Endothelial cell of umbilical vein (primary cell): ENCODE data around the gene GRID1.

Experiments used
- EZH2 ChIP-seq: IDR thresholded peaks from 2 replicates; pipeline ENCODE4 v1.6.1; 2012; ENCODE audit warnings: borderline replicate concordance, low read depth, mild to moderate bottlenecking, moderate library complexity, low read length, inconsistent platforms; ENCODE audit not compliant: severe bottlenecking
- POLR2A ChIP-seq: IDR thresholded peaks from 2 replicates; pipeline ENCODE4 v1.6.1; 2012; ENCODE audit warnings: low read depth, mild to moderate bottlenecking, control low read depth, low read length
- POLR2AphosphoS5 ChIP-seq: IDR thresholded peaks from 2 replicates; pipeline ENCODE4 v1.6.1; 2012; ENCODE audit warnings: low read depth, mild to moderate bottlenecking, control low read depth, low read length, moderate library complexity; ENCODE audit not compliant: insufficient read depth
- TF ChIP-seq, protein P1 (sequence below), 2 donors: IDR thresholded peaks; 1 replicate in 1 of 2; 2 replicates in 1 of 2; pipeline ENCODE4 v1.5.1; 2011; ENCODE audit warnings: low read length in 2 of 2, mild to moderate bottlenecking in 2 of 2, moderate library complexity in 2 of 2, control low read depth in 1 of 2, inconsistent platforms in 1 of 2, low read depth in 1 of 2; ENCODE audit not compliant: insufficient read depth in 1 of 2; ENCODE audit errors: extremely low read depth in 1 of 2

- TF ChIP-seq, protein P1, sequence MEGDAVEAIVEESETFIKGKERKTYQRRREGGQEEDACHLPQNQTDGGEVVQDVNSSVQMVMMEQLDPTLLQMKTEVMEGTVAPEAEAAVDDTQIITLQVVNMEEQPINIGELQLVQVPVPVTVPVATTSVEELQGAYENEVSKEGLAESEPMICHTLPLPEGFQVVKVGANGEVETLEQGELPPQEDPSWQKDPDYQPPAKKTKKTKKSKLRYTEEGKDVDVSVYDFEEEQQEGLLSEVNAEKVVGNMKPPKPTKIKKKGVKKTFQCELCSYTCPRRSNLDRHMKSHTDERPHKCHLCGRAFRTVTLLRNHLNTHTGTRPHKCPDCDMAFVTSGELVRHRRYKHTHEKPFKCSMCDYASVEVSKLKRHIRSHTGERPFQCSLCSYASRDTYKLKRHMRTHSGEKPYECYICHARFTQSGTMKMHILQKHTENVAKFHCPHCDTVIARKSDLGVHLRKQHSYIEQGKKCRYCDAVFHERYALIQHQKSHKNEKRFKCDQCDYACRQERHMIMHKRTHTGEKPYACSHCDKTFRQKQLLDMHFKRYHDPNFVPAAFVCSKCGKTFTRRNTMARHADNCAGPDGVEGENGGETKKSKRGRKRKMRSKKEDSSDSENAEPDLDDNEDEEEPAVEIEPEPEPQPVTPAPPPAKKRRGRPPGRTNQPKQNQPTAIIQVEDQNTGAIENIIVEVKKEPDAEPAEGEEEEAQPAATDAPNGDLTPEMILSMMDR (IDR thresholded peaks at IDR 0.05; ENCODE audit: extremely low read depth in 1 of 2, insufficient read depth in 1 of 2, low read depth in 1 of 2, low read length in 2 of 2): no peak
- TF ChIP-seq POLR2A (no peak), POLR2AphosphoS5 (no peak), EZH2 (no peak)
These were observed 466.5 kb downstream of the GRID1 start for GRCh38 chr10:85900061-85900460.
